ENCODE results near the gene SGPP2. TPM values are rescaled to one million over a fixed set of nuclear protein-coding genes. Genes with fewer than 3 reads are reported as not detected.

Gene SGPP2
- total RNA-seq, 6 donors from 2014 or later, result 5.2 to 85.9 (median 21.8) TPM

- TF ChIP-seq POLR2AphosphoS5 (IDR thresholded peaks at IDR 0.05), result no peak
- no peak for TF ChIP-seq EP300 (IDR thresholded peaks at IDR 0.05)
- TF ChIP-seq CTCF (IDR thresholded peaks at IDR 0.05), result no peak
- TF ChIP-seq POLR2A (IDR thresholded peaks at IDR 0.05), result no peak
- Histone ChIP-seq H3K4me1 (peaks cover 0 to 7% (median 0%) of the 10 kb centered on the region in 4 donors), H3K27me3 (no peaks in the 10 kb centered on the region), H3K9me3 (no peaks in the 10 kb centered on the region), H3K36me3 (no peaks in the 10 kb centered on the region), H3K4me3 (no peak overlapping the region), H3K27ac (no peak overlapping the region)
- 52 to 57% methylated on average over 3 of the region's 3 CpGs for WGBS, 2 donors
- ATAC-seq (ENCODE audit: low FRiP score in 2 of 2) (no peak), DNase-seq (no peak)
Measured at GRCh38 chr2:222483513-222484039, 59.2 kb downstream of the SGPP2 start.

GRCh38 chr2:222485367-222486211 lies 61.2 kb downstream of the SGPP2 start:
- Histone ChIP-seq H3K4me3 (no peak overlapping the region), H3K4me1 (peaks cover 0 to 7% (median 0%) of the 10 kb centered on the region in 4 donors), H3K27ac (peak overlapping the region in 1 of 4 donors; percentile 24), H3K36me3 (no peaks in the 10 kb centered on the region), H3K27me3 (no peaks in the 10 kb centered on the region), H3K9me3 (no peaks in the 10 kb centered on the region)
- ATAC-seq (ENCODE audit: low FRiP score in 2 of 2) (no peak), DNase-seq (peak in 1 of 2 donors; percentile 24)
- 63 to 65% methylated on average over 12 of the region's 12 CpGs for WGBS, 2 donors
- TF ChIP-seq POLR2A (IDR thresholded peaks at IDR 0.05), result no peak
- no peak for TF ChIP-seq CTCF (IDR thresholded peaks at IDR 0.05)
- TF ChIP-seq EP300 (IDR thresholded peaks at IDR 0.05), result no peak

- Histone ChIP-seq H3K4me1 (peaks cover 0 to 7% (median 0%) of the 10 kb centered on the region in 4 donors), H3K27me3 (no peaks in the 10 kb centered on the region), H3K36me3 (no peaks in the 10 kb centered on the region), H3K4me3 (no peak overlapping the region), H3K9me3 (no peaks in the 10 kb centered on the region), H3K27ac (no peak overlapping the region)
- ATAC-seq (ENCODE audit: low FRiP score in 2 of 2) (no peak), DNase-seq (no peak)
- TF ChIP-seq POLR2A (IDR thresholded peaks at IDR 0.05) (no peak), CTCF (IDR thresholded peaks at IDR 0.05) (no peak), EP300 (IDR thresholded peaks at IDR 0.05) (no peak), POLR2AphosphoS5 (IDR thresholded peaks at IDR 0.05) (no peak)
Measured at GRCh38 chr2:222490131-222490530, 65.8 kb downstream of the SGPP2 start.

- Histone ChIP-seq H3K9me3 (no peaks in the 10 kb centered on the region), H3K4me1 (no peaks in the 10 kb centered on the region), H3K4me3 (no peak overlapping the region), H3K27me3 (no peaks in the 10 kb centered on the region), H3K27ac (no peak overlapping the region), H3K36me3 (no peaks in the 10 kb centered on the region)
- TF ChIP-seq CTCF (IDR thresholded peaks at IDR 0.05) (no peak), POLR2A (IDR thresholded peaks at IDR 0.05) (no peak), EP300 (IDR thresholded peaks at IDR 0.05) (no peak), POLR2AphosphoS5 (IDR thresholded peaks at IDR 0.05) (no peak)
- DNase-seq, result no peak
- no peak for ATAC-seq (ENCODE audit: low FRiP score in 2 of 2)
Measured at GRCh38 chr2:222492683-222493082, 68.3 kb downstream of the SGPP2 start.
